ENCODE results near the gene TSPAN14.

The TSPAN14 gene

DNA sequence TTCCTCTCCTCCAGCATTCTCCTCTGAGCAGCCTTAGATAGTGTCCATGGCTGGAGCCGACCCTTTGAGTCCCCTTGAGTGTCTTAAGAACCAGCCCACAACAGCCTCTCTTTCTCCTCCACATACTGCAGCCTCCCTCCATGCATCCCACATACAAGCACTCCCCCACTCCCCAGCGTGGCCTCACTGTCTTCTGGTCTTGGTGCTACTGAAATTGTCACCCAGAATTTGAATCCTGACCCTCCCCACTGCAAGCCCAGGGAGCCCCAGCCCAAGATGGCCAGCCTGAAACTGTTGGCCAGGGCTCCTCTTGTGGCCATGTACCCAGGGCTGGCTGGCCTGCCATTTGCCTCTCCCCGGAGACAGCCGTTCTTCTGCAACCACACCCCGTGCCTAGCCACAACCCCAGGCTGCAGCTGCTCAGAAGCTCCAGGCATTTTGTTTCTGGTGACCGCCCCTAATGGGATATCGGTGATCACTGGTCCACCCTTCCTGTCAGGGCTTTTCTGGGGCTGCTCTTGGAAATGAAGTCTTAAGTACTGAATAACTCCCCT, 64.8 kb downstream of the TSPAN14 start:
- ATAC-seq (replicated peaks) (no peak), DNase-seq (no peak)
- peak overlapping the region; percentile 49 to 73 for H3K27ac Mint-ChIP-seq
- peaks cover 68% of the 10 kb centered on the region for H3K36me3 Mint-ChIP-seq (ENCODE audit: insufficient read depth)
- no peaks in the 10 kb centered on the region for H3K27me3 Mint-ChIP-seq
- no peaks in the 10 kb centered on the region for H3K9me3 Mint-ChIP-seq
- peaks cover 22 to 28% of the 10 kb centered on the region in 2 donors for H3K4me1 Mint-ChIP-seq (ENCODE audit: low read depth in 2 of 2)
- no peak overlapping the region for H3K4me3 Mint-ChIP-seq

DNA sequence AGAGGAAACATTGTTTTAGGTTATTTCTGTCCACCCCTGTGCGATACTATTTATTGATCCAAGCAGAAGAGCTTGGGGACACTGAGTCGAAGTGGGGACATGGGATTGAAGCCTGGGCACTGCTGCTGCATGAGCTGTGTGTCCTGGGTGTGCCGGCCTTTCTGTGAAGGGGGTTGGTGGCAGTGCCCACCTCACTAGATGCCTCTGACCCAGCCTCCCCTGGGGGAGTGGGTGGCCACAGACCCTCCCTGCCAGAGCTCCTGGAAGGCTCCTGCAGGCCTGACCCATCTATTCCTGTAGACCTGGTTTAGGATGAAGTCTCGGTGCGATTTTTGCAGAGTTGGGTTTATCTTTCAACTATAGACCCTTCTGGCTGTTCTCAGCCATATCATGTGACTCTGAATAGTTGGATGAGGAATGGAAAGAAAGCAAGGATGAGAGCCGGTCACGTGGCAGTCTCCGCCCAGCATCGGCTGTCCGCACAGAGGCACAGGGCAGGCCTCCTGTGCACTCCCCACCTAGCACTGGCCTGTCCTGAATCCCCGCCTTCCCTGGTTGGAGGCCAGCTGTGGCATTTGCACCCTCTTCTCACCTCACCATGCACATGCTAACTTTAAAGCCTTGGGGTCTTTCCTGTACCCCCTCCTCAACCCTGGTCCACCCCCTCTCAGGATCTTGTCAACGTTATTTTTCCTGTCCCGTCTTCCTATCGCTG, 66.0 kb downstream of the TSPAN14 start:
- H3K9me3 Mint-ChIP-seq = no peaks in the 10 kb centered on the region
- peaks cover 27 to 35% of the 10 kb centered on the region in 2 donors for H3K4me1 Mint-ChIP-seq (ENCODE audit: low read depth in 2 of 2)
- no peak overlapping the region for H3K4me3 Mint-ChIP-seq
- H3K27ac Mint-ChIP-seq = peak overlapping the region in 1 of 2 donors; percentile 75
- peaks cover 56% of the 10 kb centered on the region for H3K36me3 Mint-ChIP-seq (ENCODE audit: insufficient read depth)
- no peak for ATAC-seq (replicated peaks)
- no peak for DNase-seq
- no peaks in the 10 kb centered on the region for H3K27me3 Mint-ChIP-seq

DNA sequence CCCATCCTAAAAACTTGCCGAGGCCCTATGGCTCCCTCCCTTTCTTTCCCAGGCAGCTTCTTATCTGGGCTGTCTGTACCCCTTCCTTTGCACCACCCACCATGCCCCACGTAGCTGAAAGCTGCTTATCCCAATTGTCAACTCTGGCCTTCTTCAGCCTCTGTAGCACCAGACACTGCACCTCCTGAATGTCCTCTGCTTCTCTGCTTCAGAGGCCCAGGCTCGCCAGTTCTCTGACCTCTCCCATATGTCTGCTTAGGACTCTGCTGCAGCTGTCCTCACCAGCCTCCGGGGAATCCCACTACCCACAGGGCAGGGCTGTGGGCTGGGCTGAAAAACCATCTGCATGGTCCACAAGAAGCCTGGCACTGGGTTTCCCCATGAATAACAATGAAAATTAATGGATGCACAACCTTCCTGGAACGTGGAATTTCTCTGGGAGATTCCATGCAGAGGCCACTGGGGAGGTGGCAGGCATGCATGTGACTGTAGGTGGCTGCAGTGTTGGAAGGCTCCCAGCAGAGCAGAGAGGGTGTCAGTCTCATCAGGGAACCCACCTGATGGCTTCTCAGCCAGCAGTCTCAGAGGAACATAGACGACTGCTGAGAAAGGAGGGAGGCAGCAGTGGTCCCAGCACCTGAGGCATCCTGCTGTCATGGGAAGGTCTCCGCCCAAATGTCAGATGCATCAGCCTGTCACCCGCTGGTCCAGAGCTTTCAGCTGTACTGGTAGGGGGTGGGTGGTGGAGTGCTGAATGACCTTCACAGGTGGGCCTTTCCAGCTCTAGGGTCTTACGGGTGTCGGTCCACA, 66.8 kb downstream of the TSPAN14 start:
- Mint-ChIP-seq H3K4me1 (ENCODE audit: low read depth in 2 of 2) (peaks cover 28 to 38% of the 10 kb centered on the region in 2 donors), H3K27me3 (no peaks in the 10 kb centered on the region), H3K36me3 (ENCODE audit: insufficient read depth) (peaks cover 54% of the 10 kb centered on the region), H3K27ac (peak overlapping the region; percentile 35 to 75), H3K9me3 (no peaks in the 10 kb centered on the region), H3K4me3 (no peak overlapping the region)
- DNase-seq = no peak
- no peak for ATAC-seq (replicated peaks)

DNA sequence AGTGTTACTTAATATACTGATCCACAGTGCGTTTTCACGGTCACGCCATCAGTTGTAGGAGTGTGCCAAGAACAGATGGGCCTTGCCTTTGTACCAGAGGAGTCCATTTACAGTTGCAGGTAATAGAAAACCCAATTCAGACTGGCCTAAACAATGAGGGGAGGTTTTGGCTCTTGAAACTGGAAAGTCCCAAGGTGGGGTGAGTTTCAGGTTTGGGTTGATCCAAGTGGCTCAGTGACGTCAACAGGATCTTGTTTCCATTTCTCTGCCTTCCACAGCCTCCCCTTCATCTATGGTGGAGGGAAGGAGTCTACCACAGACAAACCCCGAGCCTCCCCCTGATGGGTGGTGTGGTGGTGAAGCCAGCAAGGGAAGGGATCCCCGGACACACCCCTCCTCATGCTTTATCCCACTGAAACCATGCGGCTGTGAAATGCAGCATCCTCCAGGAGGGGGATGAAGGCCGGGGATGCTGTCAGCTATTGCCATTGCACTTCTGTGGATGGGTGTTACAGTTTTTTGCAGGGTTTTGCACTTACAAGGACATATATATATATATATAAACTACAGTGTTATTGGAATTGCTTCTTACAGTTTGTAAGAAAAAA, 68.8 kb downstream of the TSPAN14 start:
- ATAC-seq (replicated peaks) = peak; percentile 33
- Mint-ChIP-seq H3K9me3 (no peaks in the 10 kb centered on the region), H3K36me3 (ENCODE audit: insufficient read depth) (peaks cover 43% of the 10 kb centered on the region), H3K27ac (peak overlapping the region; percentile 42 to 71), H3K27me3 (no peaks in the 10 kb centered on the region), H3K4me3 (no peak overlapping the region), H3K4me1 (ENCODE audit: low read depth in 2 of 2) (peaks cover 39 to 46% of the 10 kb centered on the region in 2 donors)
- no peak for DNase-seq

DNA sequence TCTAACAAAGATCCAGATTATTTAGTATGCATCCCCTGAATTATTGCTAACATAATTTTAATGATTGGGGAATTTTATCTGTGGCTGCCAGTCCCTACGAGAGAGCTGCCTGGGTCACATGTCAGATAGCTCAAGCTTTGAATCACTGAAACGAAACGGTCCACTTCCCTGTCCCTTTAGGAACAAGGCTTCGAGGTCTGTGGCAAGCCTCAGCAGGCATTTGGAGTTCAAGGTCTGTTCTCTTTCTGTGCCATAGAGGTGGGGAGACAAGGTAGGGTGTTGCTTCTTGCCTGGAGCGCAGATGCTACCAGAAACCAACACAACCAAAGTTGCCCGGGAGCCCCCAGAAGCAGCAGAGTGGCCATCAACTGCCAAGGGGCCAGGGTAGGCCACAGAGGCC, 69.7 kb downstream of the TSPAN14 start:
- Mint-ChIP-seq H3K36me3 (ENCODE audit: insufficient read depth) (peaks cover 39% of the 10 kb centered on the region), H3K4me3 (no peak overlapping the region), H3K4me1 (ENCODE audit: low read depth in 2 of 2) (peaks cover 41 to 43% of the 10 kb centered on the region in 2 donors), H3K27ac (peak overlapping the region; percentile 42 to 71), H3K9me3 (no peaks in the 10 kb centered on the region), H3K27me3 (no peaks in the 10 kb centered on the region)
- ATAC-seq (replicated peaks) (no peak), DNase-seq (no peak)

DNA sequence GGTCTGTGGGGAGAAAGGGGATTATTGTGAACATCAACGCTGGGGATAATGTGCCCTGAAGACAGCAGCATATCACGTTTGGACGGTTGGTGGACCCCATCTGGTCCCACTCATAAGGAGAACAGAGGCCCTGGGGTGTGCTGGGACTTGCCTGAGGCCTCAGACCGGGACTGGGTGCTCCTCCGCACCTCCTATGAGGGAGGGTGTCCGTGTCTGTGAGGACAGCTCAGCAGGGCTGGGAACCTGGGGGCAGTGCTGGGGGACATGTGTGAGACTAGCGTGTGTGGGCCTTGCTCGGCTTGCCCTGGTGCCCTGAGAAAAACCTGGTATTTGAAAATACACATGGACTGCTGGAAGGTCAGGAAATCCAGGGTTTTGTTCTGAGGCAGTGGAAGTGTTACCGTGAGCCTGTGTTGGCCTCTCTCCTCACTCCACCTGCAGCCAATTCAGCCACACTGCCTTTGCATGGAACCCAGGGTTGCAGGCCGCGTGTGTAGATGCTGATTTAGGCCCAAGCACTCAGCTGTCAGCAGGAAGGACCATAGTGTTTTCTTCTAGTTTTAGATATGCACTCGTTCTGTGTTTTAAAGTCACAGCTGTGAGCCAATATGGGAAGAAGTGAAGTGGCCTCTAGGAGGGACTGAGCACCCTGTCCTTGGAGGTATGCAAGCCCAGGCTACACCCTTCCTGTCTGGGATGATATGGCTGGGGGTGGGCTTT, 70.2 kb downstream of the TSPAN14 start:
- DNase-seq (no peak), ATAC-seq (replicated peaks) (no peak)
- Mint-ChIP-seq H3K4me3 (no peak overlapping the region), H3K4me1 (ENCODE audit: low read depth in 2 of 2) (peaks cover 43% of the 10 kb centered on the region in 2 donors), H3K36me3 (ENCODE audit: insufficient read depth) (peaks cover 34% of the 10 kb centered on the region), H3K27me3 (no peaks in the 10 kb centered on the region), H3K9me3 (no peaks in the 10 kb centered on the region), H3K27ac (peak overlapping the region; percentile 42 to 71)

DNA sequence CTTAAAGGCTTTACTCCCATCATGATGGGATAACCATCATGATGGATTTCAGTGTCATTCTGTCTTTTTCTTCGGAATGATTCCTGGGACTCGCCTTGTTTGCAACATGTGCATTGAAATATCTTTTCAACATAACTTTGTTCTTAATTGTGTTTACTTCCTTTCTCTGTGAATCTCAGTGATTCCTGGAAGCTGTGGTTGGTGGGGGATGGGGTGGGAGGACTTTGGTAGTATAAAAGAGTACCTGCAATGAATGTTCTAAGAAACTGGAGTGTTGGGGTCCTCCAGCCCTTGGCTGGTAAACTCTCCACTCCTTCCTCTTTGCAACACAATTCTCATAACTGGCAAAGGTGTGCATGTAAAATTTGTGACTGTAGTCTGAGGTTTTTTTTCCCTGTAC, 72.1 kb downstream of the TSPAN14 start:
- peak overlapping the region; percentile 75 to 78 for H3K27ac Mint-ChIP-seq
- H3K4me3 Mint-ChIP-seq = no peak overlapping the region
- no peaks in the 10 kb centered on the region for H3K9me3 Mint-ChIP-seq
- no peak for DNase-seq
- H3K36me3 Mint-ChIP-seq (ENCODE audit: insufficient read depth) = peaks cover 19% of the 10 kb centered on the region
- no peaks in the 10 kb centered on the region for H3K27me3 Mint-ChIP-seq
- peaks cover 49 to 52% of the 10 kb centered on the region in 2 donors for H3K4me1 Mint-ChIP-seq (ENCODE audit: low read depth in 2 of 2)
- no peak for ATAC-seq (replicated peaks)

DNA sequence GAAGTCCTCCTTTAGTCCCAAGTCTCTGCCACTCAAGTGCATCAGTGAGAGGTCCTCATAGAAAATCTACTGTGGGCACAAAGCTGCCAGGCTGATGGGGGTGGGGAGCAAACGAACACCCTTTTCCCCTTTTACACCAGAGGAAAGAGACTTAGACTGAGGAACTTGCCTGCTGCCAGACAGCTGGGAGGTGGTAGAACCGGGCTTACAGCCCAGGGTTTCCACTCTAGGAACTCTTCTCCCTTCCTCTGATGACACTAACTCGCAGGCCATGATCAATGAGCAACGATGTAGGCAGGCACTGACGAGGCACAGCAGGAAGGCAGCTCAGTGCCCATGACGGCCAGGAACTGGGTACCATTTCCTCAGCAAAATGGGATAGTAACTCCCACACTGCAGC, 72.6 kb downstream of the TSPAN14 start:
- H3K36me3 Mint-ChIP-seq (ENCODE audit: insufficient read depth) = peaks cover 14% of the 10 kb centered on the region
- DNase-seq = no peak
- H3K4me3 Mint-ChIP-seq = no peak overlapping the region
- peak overlapping the region in 1 of 2 donors; percentile 78 for H3K27ac Mint-ChIP-seq
- H3K27me3 Mint-ChIP-seq = no peaks in the 10 kb centered on the region
- ATAC-seq (replicated peaks) = no peak
- no peaks in the 10 kb centered on the region for H3K9me3 Mint-ChIP-seq
- peaks cover 52 to 53% of the 10 kb centered on the region in 2 donors for H3K4me1 Mint-ChIP-seq (ENCODE audit: low read depth in 2 of 2)

DNA sequence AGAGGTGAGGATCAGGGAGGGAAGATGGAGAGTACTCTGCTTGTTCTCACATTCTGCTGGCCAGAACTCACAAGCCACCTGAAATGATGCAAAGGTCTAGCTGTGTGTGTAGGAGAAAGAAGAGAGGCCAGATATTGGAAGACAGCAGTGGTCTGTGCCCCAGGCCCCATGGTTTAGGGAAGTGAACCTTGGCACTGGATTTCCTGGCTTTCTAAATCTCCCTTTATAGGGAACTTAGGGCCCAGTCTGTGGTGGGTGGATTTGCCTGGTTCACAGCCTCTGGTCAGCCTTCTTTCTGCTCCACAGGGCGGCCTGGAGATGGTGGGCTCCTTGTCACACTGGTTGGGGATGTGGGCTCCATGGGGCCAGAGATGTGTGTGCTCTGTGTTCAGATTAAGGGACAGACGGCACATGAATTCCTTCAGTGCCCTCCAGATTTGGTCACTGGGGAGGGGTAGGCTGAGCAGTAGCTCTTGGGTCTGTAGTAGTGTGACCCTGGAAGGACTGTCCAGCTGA, 74.1 kb downstream of the TSPAN14 start:
- Mint-ChIP-seq H3K9me3 (no peaks in the 10 kb centered on the region), H3K27me3 (no peaks in the 10 kb centered on the region), H3K27ac (peak overlapping the region in 1 of 2 donors; percentile 29), H3K36me3 (ENCODE audit: insufficient read depth) (peaks cover 13% of the 10 kb centered on the region), H3K4me1 (ENCODE audit: low read depth in 2 of 2) (peaks cover 53 to 54% of the 10 kb centered on the region in 2 donors), H3K4me3 (peak overlapping the region in 1 of 2 donors; percentile 26)
- ATAC-seq (replicated peaks) = no peak
- DNase-seq = no peak

DNA sequence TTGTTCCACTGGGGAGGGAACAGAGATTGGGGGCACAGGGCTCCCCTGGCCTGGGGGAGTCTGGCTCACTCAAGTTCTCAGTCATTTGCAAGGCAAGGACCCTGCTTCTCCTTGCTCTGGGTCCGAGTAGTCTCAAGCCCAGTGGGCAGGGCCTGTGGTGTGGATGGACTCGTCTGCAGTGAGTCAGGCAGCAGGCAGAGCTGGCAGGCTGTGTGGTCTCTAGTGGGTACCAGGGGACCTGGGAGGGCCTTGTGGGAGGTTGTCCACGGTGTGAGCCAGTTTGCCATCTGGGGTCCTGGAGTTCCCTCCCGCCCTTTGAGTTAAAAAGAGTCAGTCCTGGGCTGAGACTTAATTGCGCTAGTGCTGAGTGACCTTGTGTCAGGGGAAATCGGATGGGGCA, 74.8 kb downstream of the TSPAN14 start:
- ATAC-seq (replicated peaks) (no peak), DNase-seq (no peak)
- Mint-ChIP-seq H3K4me1 (ENCODE audit: low read depth in 2 of 2) (peaks cover 49 to 51% of the 10 kb centered on the region in 2 donors), H3K9me3 (no peaks in the 10 kb centered on the region), H3K36me3 (ENCODE audit: insufficient read depth) (peaks cover 13% of the 10 kb centered on the region), H3K27ac (peak overlapping the region; percentile 29 to 92), H3K27me3 (no peaks in the 10 kb centered on the region), H3K4me3 (peak overlapping the region; percentile 35 to 59)

DNA sequence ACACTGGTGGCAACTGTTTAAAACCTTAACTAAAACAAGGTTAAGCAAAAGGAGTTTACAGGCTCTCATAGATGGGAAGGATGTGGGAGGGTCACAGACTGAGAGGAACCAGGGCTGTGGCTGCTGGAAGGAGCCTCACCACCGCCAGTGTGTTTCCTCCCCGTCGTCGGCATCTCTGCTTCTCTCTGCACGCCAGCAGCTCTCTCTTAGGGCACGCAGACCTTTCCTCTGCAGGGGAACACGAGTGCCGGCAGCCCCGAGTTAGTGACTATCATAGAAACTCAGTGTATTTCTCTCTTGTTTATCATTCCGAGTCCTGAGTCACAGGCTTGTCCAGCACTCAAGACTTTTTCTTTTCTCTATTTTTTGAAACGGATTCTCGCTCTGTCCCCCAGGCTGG, 75.5 kb downstream of the TSPAN14 start:
- H3K4me3 Mint-ChIP-seq = peak overlapping the region; percentile 35 to 59
- ATAC-seq (replicated peaks) (peak; percentile 86), DNase-seq (peak; percentile 26 to 34 (median 33))
- H3K27me3 Mint-ChIP-seq = no peaks in the 10 kb centered on the region
- H3K4me1 Mint-ChIP-seq (ENCODE audit: low read depth in 2 of 2) = peaks cover 43 to 44% of the 10 kb centered on the region in 2 donors
- no peaks in the 10 kb centered on the region for H3K9me3 Mint-ChIP-seq
- H3K27ac Mint-ChIP-seq = peak overlapping the region; percentile 29 to 92
- H3K36me3 Mint-ChIP-seq (ENCODE audit: insufficient read depth) = peaks cover 13% of the 10 kb centered on the region

DNA sequence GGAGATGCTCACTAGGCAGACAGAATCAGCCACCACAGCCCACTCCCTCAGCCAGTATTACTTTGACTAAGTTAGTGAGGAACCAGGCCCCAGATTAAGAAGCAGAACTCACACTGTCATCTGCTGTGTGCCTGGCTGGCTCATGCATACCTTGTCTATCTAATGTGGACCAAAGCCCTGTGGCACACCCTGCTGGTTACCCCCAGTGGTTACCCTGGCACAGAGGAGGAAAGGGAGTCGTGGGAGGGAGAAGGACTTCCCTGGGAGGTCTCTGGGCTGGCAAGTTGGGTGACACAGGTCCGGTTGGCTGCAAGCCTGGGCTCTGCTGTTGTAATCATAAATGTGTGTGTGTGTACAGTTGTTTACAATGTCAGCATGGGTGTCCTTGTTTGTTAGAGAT, 76.1 kb downstream of the TSPAN14 start:
- DNase-seq (no peak), ATAC-seq (replicated peaks) (peak; percentile 59)
- Mint-ChIP-seq H3K27ac (peak overlapping the region; percentile 29 to 92), H3K4me1 (ENCODE audit: low read depth in 2 of 2) (peaks cover 43 to 44% of the 10 kb centered on the region in 2 donors), H3K4me3 (peak overlapping the region; percentile 35 to 59), H3K27me3 (no peaks in the 10 kb centered on the region), H3K36me3 (ENCODE audit: insufficient read depth) (peaks cover 13% of the 10 kb centered on the region), H3K9me3 (no peaks in the 10 kb centered on the region)
